AG04450 (cell line): ENCODE results near the gene BANF2. TPM values are rescaled to one million over a fixed set of nuclear protein-coding genes. Genes with fewer than 3 reads are reported as not detected.
A peak's percentile ranks its signal among the peaks of the same experiment; 100 is the strongest.

Experiments used
- CTCF ChIA-PET: fragments of 300-600, 350-600 bp; formaldehyde crosslinking; extraction: SDS; loops from one replicate; lab custom pipeline; 2022; ENCODE audit warnings: antibody characterized with exemption, inconsistent platforms; lab: Charles Lee
- POLR2A ChIA-PET: fragments of 350-600 bp; formaldehyde crosslinking; extraction: SDS; loops from one replicate; lab custom pipeline; 2021; ENCODE audit warnings: antibody characterized with exemption, inconsistent platforms; lab: Yijun Ruan, JAX
- DNase-seq: peaks from one replicate; pipeline ENCODE4 v3.0.0-alpha.2; 2011; ENCODE audit warnings: low read depth, low spot score
- H3K27ac ChIP-seq: one replicate; pipeline ENCODE4 v1.5.1; 2012; ENCODE audit warnings: low read depth, low read length, control low read depth
- H3K27me3 ChIP-seq: one replicate; pipeline ENCODE4 v1.6.0; 2012; ENCODE audit warnings: low read length; ENCODE audit not compliant: control insufficient read depth, insufficient read depth
- H3K4me3 ChIP-seq: 2 replicates; pipeline ENCODE4 v1.5.1; 2011; ENCODE audit warnings: mild to moderate bottlenecking, low read depth, low read length, control low read depth
- H3K9me3 ChIP-seq: 2 replicates; pipeline ENCODE4 v1.5.1; 2012; ENCODE audit warnings: low read length; ENCODE audit not compliant: control insufficient read depth, insufficient read depth
- polyA plus RNA-seq: library from polyadenylated mRNA; depleted of rRNA; stranded (reverse); fragments of >200 nt; gene quantifications from 2 replicates; pipeline ENCODE4 v1.2.3, GENCODE V29; 2011
- TF ChIP-seq, protein P1 (sequence below): IDR thresholded peaks from 2 replicates; pipeline ENCODE4 v1.5.1; 2011; ENCODE audit warnings: low read depth, low read length, control low read depth, inconsistent platforms

Gene BANF2
- polyA plus RNA-seq, 1 experiment, result not detected

DNA sequence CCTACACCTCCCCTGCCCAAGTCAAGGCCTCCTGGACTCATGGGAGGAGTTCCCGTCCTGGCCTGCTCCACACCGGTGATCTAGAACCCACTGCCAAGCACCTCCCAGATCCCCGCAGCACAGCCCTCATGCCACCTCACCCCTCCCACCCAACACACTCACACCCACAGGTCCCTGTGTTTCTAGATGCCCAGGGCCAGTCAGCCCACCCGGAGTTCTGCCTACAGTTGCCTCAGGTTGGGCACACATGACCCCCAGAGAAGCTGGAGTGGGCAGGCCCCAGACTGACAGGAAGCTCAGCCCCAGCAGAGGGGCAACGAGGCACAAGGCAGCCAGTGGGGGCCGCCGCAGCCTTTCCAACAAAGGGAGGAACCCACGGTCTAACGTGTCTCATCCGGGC, 47.4 kb upstream of the BANF2 start:
- H3K4me3 ChIP-seq, result no peak overlapping the region
- H3K27ac ChIP-seq, result peak overlapping the region; percentile 39
- no peak for DNase-seq
- POLR2A ChIA-PET, result interaction anchor here (1.0 kb wide), 1 partner anchor 287 kb away, joined by 3 read pairs; no protein-coding TSS in a partner anchor
- no peaks in the 10 kb centered on the region for H3K9me3 ChIP-seq
- TF ChIP-seq, protein P1, sequence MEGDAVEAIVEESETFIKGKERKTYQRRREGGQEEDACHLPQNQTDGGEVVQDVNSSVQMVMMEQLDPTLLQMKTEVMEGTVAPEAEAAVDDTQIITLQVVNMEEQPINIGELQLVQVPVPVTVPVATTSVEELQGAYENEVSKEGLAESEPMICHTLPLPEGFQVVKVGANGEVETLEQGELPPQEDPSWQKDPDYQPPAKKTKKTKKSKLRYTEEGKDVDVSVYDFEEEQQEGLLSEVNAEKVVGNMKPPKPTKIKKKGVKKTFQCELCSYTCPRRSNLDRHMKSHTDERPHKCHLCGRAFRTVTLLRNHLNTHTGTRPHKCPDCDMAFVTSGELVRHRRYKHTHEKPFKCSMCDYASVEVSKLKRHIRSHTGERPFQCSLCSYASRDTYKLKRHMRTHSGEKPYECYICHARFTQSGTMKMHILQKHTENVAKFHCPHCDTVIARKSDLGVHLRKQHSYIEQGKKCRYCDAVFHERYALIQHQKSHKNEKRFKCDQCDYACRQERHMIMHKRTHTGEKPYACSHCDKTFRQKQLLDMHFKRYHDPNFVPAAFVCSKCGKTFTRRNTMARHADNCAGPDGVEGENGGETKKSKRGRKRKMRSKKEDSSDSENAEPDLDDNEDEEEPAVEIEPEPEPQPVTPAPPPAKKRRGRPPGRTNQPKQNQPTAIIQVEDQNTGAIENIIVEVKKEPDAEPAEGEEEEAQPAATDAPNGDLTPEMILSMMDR, result no peak
- H3K27me3 ChIP-seq, result no peaks in the 10 kb centered on the region
- CTCF ChIA-PET, result no interaction called here

DNA sequence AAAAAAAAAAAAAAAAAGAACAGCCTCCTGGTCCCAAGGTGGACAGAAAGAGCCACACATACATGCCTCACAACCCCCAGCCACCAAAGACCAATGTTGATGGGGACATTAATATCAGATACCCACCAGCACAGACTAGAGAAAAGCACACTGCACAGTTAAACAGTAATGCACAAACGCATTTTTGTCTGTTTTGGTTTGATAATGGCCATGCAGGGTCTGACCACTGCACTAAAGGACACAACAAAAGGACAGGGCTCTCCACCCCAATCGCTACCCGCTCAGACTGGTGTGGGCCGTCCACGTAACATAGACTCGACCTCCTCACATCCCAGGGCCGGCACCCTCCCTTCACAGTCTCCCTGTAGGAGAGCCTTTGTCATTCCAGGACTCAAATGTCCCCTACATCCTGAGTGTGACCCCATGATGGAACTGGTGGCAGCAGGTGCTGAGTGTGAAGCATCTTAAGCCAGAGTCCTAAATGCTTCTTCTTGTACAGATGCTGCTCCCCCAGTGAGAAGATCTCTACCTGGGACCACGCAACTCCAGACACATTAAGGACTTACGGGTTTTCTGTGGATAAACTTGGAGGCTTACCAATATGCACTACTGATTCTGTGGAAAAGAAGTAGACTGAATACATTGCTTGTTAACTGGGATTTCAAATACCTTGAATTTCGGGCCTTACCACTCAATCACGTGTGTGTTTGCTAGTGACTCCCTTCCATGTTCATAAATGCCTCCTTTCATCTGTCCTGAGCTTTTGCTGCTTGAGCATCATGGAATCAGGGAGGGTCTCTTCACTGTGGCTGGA, 45.7 kb upstream of the BANF2 start:
- Histone ChIP-seq H3K9me3 (peaks cover 7% of the 10 kb centered on the region), H3K27me3 (no peaks in the 10 kb centered on the region), H3K27ac (no peak overlapping the region), H3K4me3 (no peak overlapping the region)
- POLR2A ChIA-PET, result interaction anchor here (0.6 to 0.7 kb wide), 2 partner anchors 11 to 96 kb away, joined by 3 to 6 read pairs; no protein-coding TSS in a partner anchor
- DNase-seq, result no peak
- CTCF ChIA-PET, result interaction anchor here (0.5 to 2.8 kb wide), 18 partner anchors 11 to 384 kb away, joined by 3 to 18 read pairs (median 4); partner anchors contain the start of gene RRBP1
- TF ChIP-seq, protein P1, result no peak

DNA sequence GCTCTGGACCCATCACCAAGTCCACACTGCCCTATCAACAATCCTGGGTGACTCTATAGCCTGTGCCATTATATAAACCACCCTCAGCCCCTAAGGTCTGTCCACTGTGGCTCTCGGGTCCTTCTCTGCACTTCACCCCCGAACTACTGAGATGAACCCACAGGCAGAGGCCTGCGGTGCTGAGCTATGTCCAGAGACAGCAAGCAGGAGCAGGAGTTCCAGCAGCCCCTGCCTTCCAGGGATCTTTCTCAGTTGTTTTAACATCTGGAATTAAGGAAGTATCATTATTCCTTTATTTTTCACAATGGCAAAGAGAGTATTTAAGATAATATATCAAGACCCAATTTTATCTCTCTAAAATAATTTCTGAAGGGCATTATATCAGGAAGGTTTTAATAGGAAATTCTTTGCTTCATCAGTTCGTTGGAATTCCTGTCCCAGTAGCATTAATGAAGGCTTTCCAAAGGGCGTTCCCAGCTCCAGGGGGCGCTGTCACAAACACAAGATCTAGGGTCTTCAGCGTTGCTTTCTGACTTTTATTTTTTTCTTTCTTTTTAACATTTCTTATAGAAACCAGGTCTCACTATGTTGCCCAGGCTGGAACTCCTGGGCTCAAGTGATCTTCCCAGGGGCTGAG, 45.0 kb upstream of the BANF2 start:
- peak; percentile 21 for DNase-seq
- TF ChIP-seq, protein P1, result peak; percentile 71
- Histone ChIP-seq H3K27me3 (no peaks in the 10 kb centered on the region), H3K4me3 (no peak overlapping the region), H3K9me3 (peaks cover 10% of the 10 kb centered on the region), H3K27ac (peak overlapping the region; percentile 39)
- ChIA-PET POLR2A (no interaction called here), CTCF (interaction anchor here (0.5 to 2.8 kb wide), 20 partner anchors 9 to 331 kb away, joined by 3 to 18 read pairs (median 4); partner anchors contain the start of gene RRBP1)

DNA sequence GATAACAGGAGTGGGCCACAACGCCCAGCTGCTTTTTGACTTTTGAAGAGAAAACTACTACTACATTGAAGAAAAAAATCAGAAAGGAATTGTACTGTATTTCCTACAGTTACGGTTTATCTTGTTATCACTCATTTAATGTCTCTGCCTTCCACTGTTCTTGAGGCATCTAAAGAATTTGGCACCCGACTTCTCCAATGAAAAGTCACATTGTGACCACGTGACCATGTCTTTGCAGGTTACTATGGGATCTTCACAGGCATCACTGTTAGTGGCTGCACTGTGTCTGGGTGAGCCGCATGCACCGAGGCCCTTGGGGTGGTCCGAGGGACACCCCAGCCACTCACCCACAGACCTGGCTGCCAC, 44.5 kb upstream of the BANF2 start:
- H3K27ac ChIP-seq, result peak overlapping the region; percentile 39
- peaks cover 12% of the 10 kb centered on the region for H3K9me3 ChIP-seq
- H3K4me3 ChIP-seq, result no peak overlapping the region
- H3K27me3 ChIP-seq, result no peaks in the 10 kb centered on the region
- TF ChIP-seq, protein P1, result no peak
- CTCF ChIA-PET, result interaction anchor here (1.0 to 2.8 kb wide), 14 partner anchors 9 to 312 kb away, joined by 3 to 18 read pairs (median 6); partner anchors contain the start of gene RRBP1
- DNase-seq, result no peak
- POLR2A ChIA-PET, result interaction anchor here (1.2 kb wide), 1 partner anchor 9 kb away, joined by 3 read pairs; no protein-coding TSS in a partner anchor
